ENCODE results near the gene RANGRF. TPM values are rescaled to one million over a fixed set of nuclear protein-coding genes. Genes with fewer than 3 reads are reported as not detected.

The RANGRF gene
- total RNA-seq, 1 experiment from 2014 or later: 35.0 TPM

DNA sequence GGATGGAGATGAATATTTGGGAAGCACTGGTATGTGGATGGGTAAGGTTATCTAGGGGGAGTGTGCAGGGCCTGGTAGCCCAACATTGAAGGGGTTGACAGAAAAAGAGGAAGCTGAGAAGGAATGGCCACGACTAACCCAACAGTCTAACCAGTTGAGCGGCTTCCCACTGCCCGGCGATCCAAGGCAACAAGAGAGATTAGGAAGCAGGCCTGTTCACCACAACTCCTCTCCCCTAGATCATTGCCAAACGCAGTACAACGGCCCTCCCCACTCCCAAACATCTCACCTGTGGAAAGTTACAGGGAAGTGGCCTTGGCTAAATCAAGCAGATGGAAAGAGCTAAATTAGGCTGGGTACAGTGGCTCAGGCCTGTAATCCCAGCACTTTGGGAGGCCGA, 11.2 kb upstream of the RANGRF start:
- no peak overlapping the region for H3K4me3 ChIP-seq
- no peaks in the 10 kb centered on the region for H3K36me3 ChIP-seq (ENCODE audit: low read depth)
- DNase-seq: no peak
- H3K4me1 ChIP-seq (replicated peaks; ENCODE audit: insufficient read depth): no peaks in the 10 kb centered on the region
- H4K20me1 ChIP-seq (ENCODE audit: insufficient read depth): no peaks in the 10 kb centered on the region
- CTCF ChIA-PET: no interaction called here
- H3F3A ChIP-seq (ENCODE audit: insufficient read depth, low read depth): no peaks in the 10 kb centered on the region
- intact Hi-C loops (cut with micrococcal nuclease; ENCODE audit: unreplicated experiment): no loop called here
- POLR2A ChIA-PET (ENCODE audit: unreplicated experiment): interaction anchor here (0.6 kb wide), 1 partner anchor 137 kb away, joined by 8 read pairs; no protein-coding TSS in a partner anchor
- no peaks in the 10 kb centered on the region for H3K9me2 ChIP-seq (ENCODE audit: insufficient read depth)
- H3K79me2 ChIP-seq (ENCODE audit: low read depth): no peaks in the 10 kb centered on the region
- no peak overlapping the region for H3K27ac ChIP-seq
- no peak overlapping the region for H2AFZ ChIP-seq
- TF ChIP-seq, protein P1, sequence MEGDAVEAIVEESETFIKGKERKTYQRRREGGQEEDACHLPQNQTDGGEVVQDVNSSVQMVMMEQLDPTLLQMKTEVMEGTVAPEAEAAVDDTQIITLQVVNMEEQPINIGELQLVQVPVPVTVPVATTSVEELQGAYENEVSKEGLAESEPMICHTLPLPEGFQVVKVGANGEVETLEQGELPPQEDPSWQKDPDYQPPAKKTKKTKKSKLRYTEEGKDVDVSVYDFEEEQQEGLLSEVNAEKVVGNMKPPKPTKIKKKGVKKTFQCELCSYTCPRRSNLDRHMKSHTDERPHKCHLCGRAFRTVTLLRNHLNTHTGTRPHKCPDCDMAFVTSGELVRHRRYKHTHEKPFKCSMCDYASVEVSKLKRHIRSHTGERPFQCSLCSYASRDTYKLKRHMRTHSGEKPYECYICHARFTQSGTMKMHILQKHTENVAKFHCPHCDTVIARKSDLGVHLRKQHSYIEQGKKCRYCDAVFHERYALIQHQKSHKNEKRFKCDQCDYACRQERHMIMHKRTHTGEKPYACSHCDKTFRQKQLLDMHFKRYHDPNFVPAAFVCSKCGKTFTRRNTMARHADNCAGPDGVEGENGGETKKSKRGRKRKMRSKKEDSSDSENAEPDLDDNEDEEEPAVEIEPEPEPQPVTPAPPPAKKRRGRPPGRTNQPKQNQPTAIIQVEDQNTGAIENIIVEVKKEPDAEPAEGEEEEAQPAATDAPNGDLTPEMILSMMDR (conservative IDR thresholded peaks at IDR 0.05): no peak
- TF ChIP-seq EZH2 (IDR thresholded peaks at IDR 0.05; ENCODE audit: low read depth): no peak
- no TSS peak for BruUV-seq (replicated peaks)
- H3K9me3 ChIP-seq (ENCODE audit: insufficient read depth, low read depth): no peaks in the 10 kb centered on the region
- H3K4me2 ChIP-seq: no peak overlapping the region
- no peaks in the 10 kb centered on the region for H3K27me3 ChIP-seq (ENCODE audit: insufficient read depth, low read depth)

DNA sequence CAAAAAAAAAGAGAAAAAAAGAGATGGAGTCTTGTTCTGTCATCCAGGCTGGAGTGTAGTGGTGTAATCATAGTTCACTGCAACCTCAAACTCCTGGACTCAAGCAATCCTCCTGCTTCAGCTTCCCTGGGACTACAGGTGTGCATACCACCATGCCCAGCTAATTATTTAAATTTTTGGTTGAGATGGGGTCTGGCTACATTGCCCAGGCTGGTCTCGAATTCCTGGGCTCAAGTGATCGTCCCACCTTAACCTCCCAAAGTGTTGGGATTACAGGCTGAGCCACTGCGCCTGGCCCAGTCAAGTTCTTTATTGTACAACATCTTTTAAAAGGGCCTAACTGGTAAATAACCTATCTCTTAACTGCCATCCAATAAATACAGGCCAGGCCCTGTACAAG, 6.1 kb upstream of the RANGRF start:
- ChIA-PET POLR2A (ENCODE audit: unreplicated experiment) (no interaction called here), CTCF (no interaction called here)
- no peak overlapping the region for H2AFZ ChIP-seq
- BruUV-seq (replicated peaks): no TSS peak
- H3K4me2 ChIP-seq: no peak overlapping the region
- H3K27ac ChIP-seq: no peak overlapping the region
- no peaks in the 10 kb centered on the region for H3K79me2 ChIP-seq (ENCODE audit: low read depth)
- intact Hi-C loops (cut with micrococcal nuclease; ENCODE audit: unreplicated experiment): no loop called here
- H3K4me1 ChIP-seq (replicated peaks; ENCODE audit: insufficient read depth): no peaks in the 10 kb centered on the region
- DNase-seq: no peak
- no peaks in the 10 kb centered on the region for H3K9me3 ChIP-seq (ENCODE audit: insufficient read depth, low read depth)
- H3F3A ChIP-seq (ENCODE audit: insufficient read depth, low read depth): no peaks in the 10 kb centered on the region
- no peak overlapping the region for H3K4me3 ChIP-seq
- no peaks in the 10 kb centered on the region for H3K9me2 ChIP-seq (ENCODE audit: insufficient read depth)
- H3K36me3 ChIP-seq (ENCODE audit: low read depth): no peaks in the 10 kb centered on the region
- H3K27me3 ChIP-seq (ENCODE audit: insufficient read depth, low read depth): no peaks in the 10 kb centered on the region
- TF ChIP-seq, protein P1 (conservative IDR thresholded peaks at IDR 0.05): no peak
- TF ChIP-seq EZH2 (IDR thresholded peaks at IDR 0.05; ENCODE audit: low read depth): no peak
- no peaks in the 10 kb centered on the region for H4K20me1 ChIP-seq (ENCODE audit: insufficient read depth)

DNA sequence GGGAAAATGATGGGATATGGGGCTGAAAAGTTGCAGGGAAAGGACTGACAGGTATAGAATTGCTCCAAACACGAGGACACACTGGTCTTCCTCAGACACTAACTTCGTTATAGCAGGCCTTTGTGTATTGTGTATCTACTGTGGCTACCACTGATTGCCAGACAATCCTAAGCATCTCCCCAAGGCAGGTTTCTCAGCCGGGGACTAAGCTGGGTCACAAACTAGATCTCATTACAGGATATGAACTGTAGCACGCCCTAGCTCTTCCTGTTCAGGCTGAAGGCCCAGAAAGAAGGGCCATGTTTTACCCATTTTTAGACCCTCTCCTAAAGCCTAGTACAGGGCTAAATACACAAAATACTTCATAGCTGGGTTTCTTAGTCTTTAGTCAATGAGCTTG, 5.1 kb upstream of the RANGRF start:
- Histone ChIP-seq H2AFZ (no peak overlapping the region), H4K20me1 (ENCODE audit: insufficient read depth) (no peaks in the 10 kb centered on the region), H3K27me3 (ENCODE audit: insufficient read depth, low read depth) (no peaks in the 10 kb centered on the region), H3K4me1 (replicated peaks; ENCODE audit: insufficient read depth) (0 out of 2 replicates have a peak, but pooled peaks cover 5% of the 10 kb centered on the region), H3K9me3 (ENCODE audit: insufficient read depth, low read depth) (no peaks in the 10 kb centered on the region), H3K27ac (no peak overlapping the region), H3F3A (ENCODE audit: insufficient read depth, low read depth) (no peaks in the 10 kb centered on the region), H3K9me2 (ENCODE audit: insufficient read depth) (no peaks in the 10 kb centered on the region), H3K4me3 (no peak overlapping the region), H3K79me2 (ENCODE audit: low read depth) (no peaks in the 10 kb centered on the region), H3K36me3 (ENCODE audit: low read depth) (no peaks in the 10 kb centered on the region), H3K4me2 (no peak overlapping the region)
- no peak for DNase-seq
- ChIA-PET POLR2A (ENCODE audit: unreplicated experiment) (interaction anchor here (0.6 to 0.7 kb wide), 2 partner anchors 182 to 1071 kb away, joined by 3 read pairs; no protein-coding TSS in a partner anchor), CTCF (no interaction called here)
- intact Hi-C loops (cut with micrococcal nuclease; ENCODE audit: unreplicated experiment): no loop called here
- BruUV-seq (replicated peaks): no TSS peak
- TF ChIP-seq, protein P1 (conservative IDR thresholded peaks at IDR 0.05): no peak
- TF ChIP-seq EZH2 (IDR thresholded peaks at IDR 0.05; ENCODE audit: low read depth): no peak
